ENCODE measurements around the gene TAS1R1. TPM values are rescaled to one million over a fixed set of nuclear protein-coding genes. Genes with fewer than 3 reads are reported as not detected.

Gene TAS1R1
- total and polyA plus RNA-seq, 9 of the 15 experiments (the other 6 are each of a cell fraction or from before 2014, with no cell fraction given) = 0.06 TPM; not detected in 8

DNA sequence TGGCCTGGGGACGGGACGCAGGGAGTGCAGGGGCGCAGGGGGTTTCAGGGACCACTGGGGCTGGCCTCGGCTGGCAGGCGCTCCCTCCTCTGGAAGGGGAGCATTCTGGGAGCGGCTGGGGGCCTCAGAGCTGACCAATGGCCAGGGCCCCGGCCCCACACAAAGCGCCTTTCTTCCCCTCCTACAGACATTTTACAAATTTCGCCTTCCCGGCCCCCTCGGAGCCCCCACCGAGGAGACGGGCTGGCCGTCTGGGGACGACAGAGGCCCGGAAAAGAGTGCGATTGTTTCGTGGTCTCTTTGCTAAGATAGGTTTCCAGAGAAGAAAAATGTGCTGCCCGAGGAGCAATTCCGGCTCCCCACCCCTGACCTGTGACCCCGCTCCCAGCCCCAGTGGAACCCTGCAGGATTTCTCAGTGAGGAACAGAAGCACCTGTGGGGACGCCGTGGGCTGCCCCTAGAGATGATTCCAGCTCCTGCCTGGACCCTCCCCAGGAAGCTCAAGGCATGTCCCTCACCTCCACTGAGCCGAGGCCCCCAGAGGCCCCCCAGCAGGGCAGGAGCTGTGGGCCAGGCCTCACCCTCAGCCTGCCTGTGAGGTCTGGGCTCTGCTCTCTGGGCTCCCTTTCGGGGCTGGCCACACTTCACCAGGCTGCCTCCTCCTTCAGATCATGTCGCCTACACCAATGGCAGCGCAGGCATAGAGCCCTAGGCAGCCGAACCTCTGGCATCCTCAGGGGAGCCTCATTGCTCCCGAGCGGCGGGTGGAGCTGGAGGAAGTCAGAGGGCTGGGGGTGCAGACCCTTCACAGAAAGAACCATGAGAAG, 48.7 kb upstream of the TAS1R1 start:
- FAIRE-seq = no peak
- Histone ChIP-seq H3K9ac (ENCODE audit: insufficient read depth in 1 of 2, low read depth in 2 of 2, low read length in 2 of 2) (peak overlapping the region in 1 of 2 experiments; percentile 54; a peak in 2 of 4 replicates), H3K36me3 (ENCODE audit: control insufficient read depth, insufficient read depth, low read length) (no peaks in the 10 kb centered on the region), H2AFZ (ENCODE audit: low read depth, low read length) (no peak overlapping the region), H3K9me1 (ENCODE audit: control insufficient read depth, insufficient read depth, low read length) (no peaks in the 10 kb centered on the region), H3K4me3 (no peak overlapping the region), H3K4me2 (ENCODE audit: insufficient read depth, low read length) (no peak overlapping the region), H4K20me1 (replicated peaks; ENCODE audit: control insufficient read depth, insufficient read depth, low read length) (peaks cover 36% of the 10 kb centered on the region), H3K4me1 (replicated peaks in 1 of 2; ENCODE audit: control insufficient read depth in 2 of 2, insufficient read depth in 2 of 2, low read length in 2 of 2) (peaks cover 0 to 53% of the 10 kb centered on the region in 2 experiments; a peak in 2 of 5 replicates), H3K27me3 (ENCODE audit: control insufficient read depth in 2 of 2, insufficient read depth in 2 of 2, low read length in 2 of 2) (peaks cover 78 to 98% of the 10 kb centered on the region in 2 experiments), H3K79me2 (ENCODE audit: control insufficient read depth, insufficient read depth, low read length) (no peaks in the 10 kb centered on the region), H3K27ac (ENCODE audit: extremely low read depth, low read depth, low read length) (no peak overlapping the region), H3K9me3 (replicated peaks; ENCODE audit: control insufficient read depth, insufficient read depth, low read depth, low read length) (no peaks in the 10 kb centered on the region)
- in situ Hi-C loops (cut with MboI) (no loop called here), intact Hi-C loops (cut with micrococcal nuclease) (no loop called here)
- 9% methylated on average over 30 of the region's 31 CpGs for WGBS (ENCODE audit: insufficient coverage, low coverage, missing lambda C conversion rate)
- no peak for ATAC-seq
- CTCF ChIA-PET (ENCODE audit: low intra/inter-chr PET ratio) = no interaction called here
- TF ChIP-seq FIP1L1 (IDR thresholded peaks at IDR 0.05; ENCODE audit: low read depth, low read length, poor library complexity, severe bottlenecking) (peak; percentile 34), COPS2 (conservative IDR thresholded peaks at IDR 0.05) (no peak)
- DNase-seq (ENCODE audit: extremely low read depth in 1 of 4, low spot score in 3 of 4) = no peak
- POLR2A ChIA-PET = interaction anchor here (0.6 to 6.1 kb wide), 13 partner anchors 11 to 145 kb away, joined by 3 to 57 read pairs (median 3); partner anchors contain the start of genes NOL9 and TAS1R1
- no TSS peak for BruUV-seq (replicated peaks)

DNA sequence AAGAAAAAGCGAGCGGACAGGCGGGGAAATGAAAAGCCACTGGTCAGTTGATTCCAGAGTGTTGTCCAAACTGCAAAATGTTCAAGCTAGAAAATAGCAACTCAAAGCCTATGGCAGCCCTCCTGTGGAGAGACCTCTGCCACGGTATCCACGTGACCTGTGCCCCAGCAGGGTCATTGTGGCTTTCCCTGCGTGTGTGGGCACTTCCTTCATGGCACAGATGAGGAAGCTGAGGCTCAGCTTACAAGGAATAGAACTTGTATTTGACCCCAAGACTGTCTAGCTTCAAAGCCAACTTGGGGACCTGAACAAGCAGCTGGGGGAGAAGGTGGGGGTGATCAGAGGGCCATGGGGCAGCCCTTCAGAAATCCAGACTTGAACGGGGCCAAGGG, 48.1 kb upstream of the TAS1R1 start:
- DNase-seq (ENCODE audit: extremely low read depth in 1 of 4, low spot score in 3 of 4) (no peak), FAIRE-seq (peak; percentile 65), ATAC-seq (no peak)
- Histone ChIP-seq H3K4me3 (no peak overlapping the region), H3K9ac (ENCODE audit: insufficient read depth in 1 of 2, low read depth in 2 of 2, low read length in 2 of 2) (no peak overlapping the region), H3K27me3 (ENCODE audit: control insufficient read depth in 2 of 2, insufficient read depth in 2 of 2, low read length in 2 of 2) (peaks cover 72 to 98% of the 10 kb centered on the region in 2 experiments), H3K36me3 (ENCODE audit: control insufficient read depth, insufficient read depth, low read length) (no peaks in the 10 kb centered on the region), H2AFZ (ENCODE audit: low read depth, low read length) (no peak overlapping the region), H3K9me3 (replicated peaks; ENCODE audit: control insufficient read depth, insufficient read depth, low read depth, low read length) (no peaks in the 10 kb centered on the region), H3K4me2 (ENCODE audit: insufficient read depth, low read length) (no peak overlapping the region), H3K4me1 (replicated peaks in 1 of 2; ENCODE audit: control insufficient read depth in 2 of 2, insufficient read depth in 2 of 2, low read length in 2 of 2) (peaks cover 0 to 53% of the 10 kb centered on the region in 2 experiments; a peak in 2 of 5 replicates), H3K27ac (ENCODE audit: extremely low read depth, low read depth, low read length) (no peak overlapping the region), H4K20me1 (replicated peaks; ENCODE audit: control insufficient read depth, insufficient read depth, low read length) (peaks cover 30% of the 10 kb centered on the region; the same call in 1 of the 2 replicates), H3K79me2 (ENCODE audit: control insufficient read depth, insufficient read depth, low read length) (no peaks in the 10 kb centered on the region), H3K9me1 (ENCODE audit: control insufficient read depth, insufficient read depth, low read length) (no peaks in the 10 kb centered on the region)
- 9% methylated on average over 7 of the region's 7 CpGs for WGBS (ENCODE audit: insufficient coverage, low coverage, missing lambda C conversion rate)
- BruUV-seq (replicated peaks) = no TSS peak
- in situ Hi-C loops (cut with MboI) = no loop called here
- intact Hi-C loops (cut with micrococcal nuclease) = no loop called here
- TF ChIP-seq CXXC5 (CRISPR knock-in tag; IDR thresholded peaks at IDR 0.05) = no peak
- TF ChIP-seq JUND (IDR thresholded peaks at IDR 0.05; ENCODE audit: borderline replicate concordance, low read depth, low read length) = no peak
- TF ChIP-seq JUND (tag; IDR thresholded peaks at IDR 0.05; ENCODE audit: borderline replicate concordance, low read depth, low read length) = no peak
- ChIA-PET CTCF (ENCODE audit: low intra/inter-chr PET ratio) (no interaction called here), POLR2A (interaction anchor here (0.6 to 6.1 kb wide), 11 partner anchors 10 to 144 kb away, joined by 3 to 57 read pairs (median 3); partner anchors contain the start of genes NOL9 and TAS1R1)
